ENCODE results near the gene TRO. TPM values are rescaled to one million over a fixed set of nuclear protein-coding genes. Genes with fewer than 3 reads are reported as not detected.
A peak's percentile ranks its signal among the peaks of the same experiment; 100 is the strongest.

The TRO gene
- total and polyA plus RNA-seq, 8 donors, result 4.2 to 137 (median 96.5) TPM

DNA sequence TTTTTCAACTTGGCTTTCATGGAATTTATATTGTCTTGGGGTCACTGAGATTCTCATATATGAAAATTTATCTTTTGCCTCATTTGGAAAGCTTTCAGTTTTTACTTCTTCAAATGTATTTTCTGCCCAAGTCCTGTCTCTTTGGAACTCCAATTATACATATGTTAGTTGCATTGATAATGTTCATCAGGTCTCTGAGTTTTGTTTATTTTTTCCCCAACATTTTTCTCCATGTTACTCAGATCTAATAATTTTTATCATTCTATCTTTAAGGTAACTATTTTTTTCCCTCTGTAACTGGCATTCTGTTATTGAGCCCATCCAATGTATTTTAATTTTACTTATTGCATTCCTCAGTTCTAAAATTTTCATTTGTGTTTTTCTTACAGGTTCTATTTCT, 10.7 kb upstream of the TRO start:
- H3K27ac ChIP-seq, result no peak overlapping the region
- TF ChIP-seq, protein P1, sequence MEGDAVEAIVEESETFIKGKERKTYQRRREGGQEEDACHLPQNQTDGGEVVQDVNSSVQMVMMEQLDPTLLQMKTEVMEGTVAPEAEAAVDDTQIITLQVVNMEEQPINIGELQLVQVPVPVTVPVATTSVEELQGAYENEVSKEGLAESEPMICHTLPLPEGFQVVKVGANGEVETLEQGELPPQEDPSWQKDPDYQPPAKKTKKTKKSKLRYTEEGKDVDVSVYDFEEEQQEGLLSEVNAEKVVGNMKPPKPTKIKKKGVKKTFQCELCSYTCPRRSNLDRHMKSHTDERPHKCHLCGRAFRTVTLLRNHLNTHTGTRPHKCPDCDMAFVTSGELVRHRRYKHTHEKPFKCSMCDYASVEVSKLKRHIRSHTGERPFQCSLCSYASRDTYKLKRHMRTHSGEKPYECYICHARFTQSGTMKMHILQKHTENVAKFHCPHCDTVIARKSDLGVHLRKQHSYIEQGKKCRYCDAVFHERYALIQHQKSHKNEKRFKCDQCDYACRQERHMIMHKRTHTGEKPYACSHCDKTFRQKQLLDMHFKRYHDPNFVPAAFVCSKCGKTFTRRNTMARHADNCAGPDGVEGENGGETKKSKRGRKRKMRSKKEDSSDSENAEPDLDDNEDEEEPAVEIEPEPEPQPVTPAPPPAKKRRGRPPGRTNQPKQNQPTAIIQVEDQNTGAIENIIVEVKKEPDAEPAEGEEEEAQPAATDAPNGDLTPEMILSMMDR (IDR thresholded peaks at IDR 0.05), result no peak
- no peak overlapping the region for H3K4me3 ChIP-seq
- ATAC-seq (no peak), DNase-seq (no peak)
- H3K27me3 ChIP-seq, result no peaks in the 10 kb centered on the region
- peaks cover 0 to 8% of the 10 kb centered on the region in 2 donors for H3K9me3 ChIP-seq
- intact Hi-C loops (cut with DNase I), result no loop called here
- H3K4me1 ChIP-seq, result no peaks in the 10 kb centered on the region
- H3K36me3 ChIP-seq, result no peaks in the 10 kb centered on the region

DNA sequence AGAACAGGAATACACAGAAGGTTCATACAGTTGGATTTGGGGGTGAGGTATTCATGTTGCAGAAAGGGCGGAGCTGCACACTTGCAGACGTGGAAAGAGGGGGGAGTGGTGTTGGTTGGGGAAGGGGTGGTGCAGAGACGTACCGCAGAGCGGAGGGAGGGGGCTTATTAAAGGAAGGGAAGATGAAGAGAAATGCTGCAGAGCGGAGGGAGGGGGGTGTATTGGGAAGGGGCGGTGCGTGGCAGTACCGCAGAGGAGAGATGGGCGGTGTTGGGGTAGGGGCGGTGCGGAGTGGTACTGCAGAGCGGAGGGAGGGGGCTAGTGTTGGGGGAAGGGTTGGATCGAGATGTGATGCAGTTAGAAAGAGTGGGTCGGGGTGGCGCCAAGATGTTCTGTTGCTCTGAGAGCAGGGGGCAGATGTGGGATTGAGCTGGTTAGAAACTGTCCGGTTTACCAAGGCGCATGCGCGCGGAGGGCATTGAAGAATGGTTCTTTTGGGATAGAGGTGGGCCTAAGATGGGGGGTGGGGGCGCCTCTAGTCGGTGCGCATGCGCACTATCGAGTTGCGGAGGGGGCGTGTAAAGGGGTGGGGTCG, 900 bp downstream of the TRO start:
- TF ChIP-seq, protein P1 (IDR thresholded peaks at IDR 0.05), result no peak
- peaks cover 0 to 8% of the 10 kb centered on the region in 2 donors for H3K27me3 ChIP-seq
- intact Hi-C loops (cut with DNase I), result no loop called here
- H3K27ac ChIP-seq, result no peak overlapping the region
- no peaks in the 10 kb centered on the region for H3K36me3 ChIP-seq
- H3K4me1 ChIP-seq, result no peaks in the 10 kb centered on the region
- DNase-seq, result peak; percentile 36 to 77 (median 60)
- H3K9me3 ChIP-seq, result no peaks in the 10 kb centered on the region
- H3K4me3 ChIP-seq, result peak overlapping the region; percentile 27 to 30
- peak; percentile 81 for ATAC-seq

DNA sequence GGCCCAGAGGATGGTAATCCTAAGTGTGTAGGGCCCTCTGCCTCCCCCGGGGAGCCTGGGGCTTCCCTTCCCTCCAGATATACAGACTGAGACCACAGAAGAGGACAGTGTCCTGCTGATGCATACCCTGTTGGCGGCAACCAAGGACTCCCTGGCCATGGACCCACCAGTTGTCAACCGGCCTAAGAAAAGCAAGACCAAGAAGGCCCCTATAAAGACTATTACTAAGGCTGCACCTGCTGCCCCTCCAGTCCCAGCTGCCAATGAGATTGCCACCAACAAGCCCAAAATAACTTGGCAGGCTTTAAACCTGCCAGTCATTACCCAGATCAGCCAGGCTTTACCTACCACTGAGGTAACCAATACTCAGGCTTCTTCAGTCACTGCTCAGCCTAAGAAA, 1.9 kb downstream of the TRO start:
- Histone ChIP-seq H3K4me3 (no peak overlapping the region), H3K36me3 (no peaks in the 10 kb centered on the region), H3K27ac (no peak overlapping the region), H3K9me3 (no peaks in the 10 kb centered on the region), H3K4me1 (no peaks in the 10 kb centered on the region), H3K27me3 (peaks cover 0 to 8% of the 10 kb centered on the region in 2 donors)
- intact Hi-C loops (cut with DNase I), result no loop called here
- DNase-seq (no peak), ATAC-seq (no peak)
- TF ChIP-seq, protein P1 (IDR thresholded peaks at IDR 0.05), result no peak

DNA sequence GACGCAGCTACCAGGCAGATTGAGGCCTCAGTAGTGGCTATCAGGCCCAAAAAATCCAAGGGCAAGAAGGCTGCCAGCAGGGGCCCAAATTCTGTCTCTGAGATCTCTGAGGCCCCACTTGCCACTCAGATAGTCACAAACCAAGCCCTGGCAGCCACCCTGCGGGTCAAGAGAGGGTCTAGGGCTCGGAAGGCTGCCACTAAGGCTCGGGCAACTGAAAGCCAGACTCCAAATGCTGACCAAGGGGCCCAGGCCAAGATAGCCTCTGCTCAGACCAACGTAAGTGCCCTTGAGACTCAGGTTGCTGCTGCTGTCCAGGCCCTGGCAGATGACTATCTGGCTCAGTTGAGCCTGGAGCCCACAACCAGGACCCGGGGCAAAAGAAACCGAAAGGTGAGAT, 2.8 kb downstream of the TRO start:
- Histone ChIP-seq H3K27ac (no peak overlapping the region), H3K4me1 (no peaks in the 10 kb centered on the region), H3K27me3 (peaks cover 0 to 8% of the 10 kb centered on the region in 2 donors), H3K9me3 (no peaks in the 10 kb centered on the region), H3K36me3 (no peaks in the 10 kb centered on the region), H3K4me3 (no peak overlapping the region)
- DNase-seq (no peak), ATAC-seq (no peak)
- intact Hi-C loops (cut with DNase I), result no loop called here
- TF ChIP-seq, protein P1 (IDR thresholded peaks at IDR 0.05), result no peak

DNA sequence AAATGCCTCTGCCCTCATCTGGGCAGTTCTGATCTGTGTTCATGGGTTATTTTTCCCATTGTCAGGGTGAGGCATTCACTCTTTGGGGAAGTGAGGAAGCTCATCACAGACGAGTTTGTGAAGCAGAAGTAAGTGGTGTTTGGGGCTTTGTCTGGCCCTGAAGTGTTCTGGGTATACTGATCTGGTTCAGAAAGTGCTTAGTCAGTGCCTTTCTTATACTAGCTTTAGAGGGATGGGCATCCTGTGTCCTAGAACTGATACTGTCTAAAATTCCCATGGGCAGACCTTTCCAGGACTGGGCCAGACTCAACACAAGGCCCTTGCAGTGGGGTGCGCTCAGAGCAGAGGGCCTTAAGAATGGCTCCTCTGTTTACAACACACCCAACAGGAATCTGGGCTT, 6.4 kb downstream of the TRO start:
- H3K4me3 ChIP-seq, result no peak overlapping the region
- H3K27me3 ChIP-seq, result no peaks in the 10 kb centered on the region
- no peaks in the 10 kb centered on the region for H3K4me1 ChIP-seq
- DNase-seq (no peak), ATAC-seq (no peak)
- H3K27ac ChIP-seq, result no peak overlapping the region
- no peaks in the 10 kb centered on the region for H3K9me3 ChIP-seq
- intact Hi-C loops (cut with DNase I), result no loop called here
- H3K36me3 ChIP-seq, result no peaks in the 10 kb centered on the region
- TF ChIP-seq, protein P1 (IDR thresholded peaks at IDR 0.05), result no peak

Data from left lung (tissue), 10 donors.